HG03060 (cell line): ENCODE results near the gene CSRNP3.

Experiments
- ATAC-seq: cut with Tn5 transposase; IDR thresholded peaks from one replicate; pipeline ENCODE4 v1.9.1; 2021; ENCODE audit warnings: low read depth, moderate number of reproducible peaks; ENCODE audit not compliant: unreplicated experiment

CSRNP3 gene

DNA sequence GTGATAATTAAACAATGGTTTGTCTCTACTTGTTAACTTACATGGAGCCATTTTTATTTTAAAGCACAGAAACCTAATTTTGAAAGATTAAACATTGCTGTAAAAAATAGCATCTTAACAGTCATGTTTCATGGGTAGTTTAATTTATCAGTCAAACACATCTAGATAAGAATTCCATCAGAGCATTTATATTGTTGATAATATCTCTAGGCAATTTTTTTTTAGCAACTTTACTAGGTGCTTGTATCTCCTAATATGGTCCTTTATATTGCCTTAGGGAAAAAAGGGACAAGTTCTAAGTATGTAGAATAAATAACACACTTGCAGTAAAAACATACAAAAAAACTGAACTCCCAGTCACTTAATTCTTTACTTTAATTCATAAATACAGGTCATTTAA, 863 bp downstream of the CSRNP3 start:
- ATAC-seq, result no peak

DNA sequence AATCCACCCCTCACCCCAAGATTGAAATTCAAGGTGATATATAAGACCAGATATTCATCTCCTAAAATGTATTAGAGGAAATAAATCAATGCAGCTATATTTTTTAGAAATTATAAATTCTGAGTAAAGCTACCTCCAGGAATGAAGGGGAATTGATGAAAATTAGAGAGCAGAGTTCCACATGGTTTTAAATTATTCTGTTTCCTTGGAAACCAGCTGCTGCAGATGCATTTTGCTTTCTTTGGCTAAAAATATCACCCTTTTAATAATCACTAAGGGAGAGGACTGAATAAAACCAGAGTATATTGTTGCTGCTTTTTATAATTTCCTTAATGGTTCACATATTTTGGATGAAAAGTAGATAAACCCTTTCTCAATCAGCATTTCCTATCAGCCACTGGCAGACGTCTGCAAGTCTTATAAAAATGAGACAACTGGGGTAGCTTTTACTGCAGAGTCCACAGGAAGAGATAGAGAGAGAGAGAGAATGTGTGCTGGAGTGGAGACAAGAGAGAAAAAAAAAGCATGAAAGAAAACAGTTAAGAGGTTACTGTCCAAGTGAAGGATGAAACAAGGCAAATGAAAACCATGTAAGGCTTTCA, 2.0 kb downstream of the CSRNP3 start:
- ATAC-seq, result no peak

DNA sequence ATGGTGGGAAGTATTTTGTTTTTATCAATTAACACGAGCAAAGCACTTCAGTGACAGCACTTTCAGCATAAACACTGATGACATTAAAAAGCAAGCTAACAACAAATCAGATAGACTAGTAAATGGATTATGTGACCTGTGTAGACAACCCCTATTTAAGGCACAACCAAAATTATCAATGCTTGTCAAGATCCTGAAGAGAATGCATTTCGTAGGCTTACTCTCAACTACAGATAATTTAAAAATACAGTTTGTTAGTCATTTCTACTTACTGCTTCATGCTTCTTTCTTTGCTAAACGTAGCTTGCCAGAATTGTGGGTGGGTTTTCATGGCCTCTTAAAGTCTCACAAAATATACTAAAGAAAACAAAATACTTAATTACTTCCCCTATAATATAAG, 3.4 kb downstream of the CSRNP3 start:
- ATAC-seq, result no peak

DNA sequence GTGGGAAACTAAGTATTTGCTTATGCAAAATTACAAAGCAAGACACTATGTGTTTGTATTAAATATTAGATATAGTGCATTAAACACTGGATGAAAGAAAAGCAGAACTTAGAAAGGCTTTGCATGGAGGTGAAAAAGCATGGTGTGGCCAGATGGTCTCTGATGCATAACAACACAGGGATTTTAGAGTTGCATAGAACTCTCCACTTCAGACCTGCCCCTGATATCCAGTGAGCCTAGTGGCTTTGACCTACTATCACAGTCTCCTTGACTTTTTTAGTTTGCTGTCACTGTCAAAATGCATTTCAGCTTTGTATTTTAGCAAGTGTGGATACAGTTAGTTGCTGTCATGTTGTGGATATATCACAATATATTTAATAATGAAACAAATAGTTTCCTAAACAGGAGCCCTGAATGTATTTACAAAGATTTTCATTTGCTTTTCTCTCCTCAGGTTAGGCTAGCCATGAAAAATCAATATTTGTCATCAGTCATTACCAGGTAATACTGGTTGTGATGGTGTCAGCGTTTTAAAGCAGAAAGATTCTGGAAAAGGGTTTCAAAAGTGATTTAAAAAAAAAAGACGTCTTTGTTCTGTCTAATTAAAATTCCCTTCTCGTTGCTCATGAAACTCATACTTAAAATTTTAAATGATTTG, 5.2 kb downstream of the CSRNP3 start:
- no peak for ATAC-seq

DNA sequence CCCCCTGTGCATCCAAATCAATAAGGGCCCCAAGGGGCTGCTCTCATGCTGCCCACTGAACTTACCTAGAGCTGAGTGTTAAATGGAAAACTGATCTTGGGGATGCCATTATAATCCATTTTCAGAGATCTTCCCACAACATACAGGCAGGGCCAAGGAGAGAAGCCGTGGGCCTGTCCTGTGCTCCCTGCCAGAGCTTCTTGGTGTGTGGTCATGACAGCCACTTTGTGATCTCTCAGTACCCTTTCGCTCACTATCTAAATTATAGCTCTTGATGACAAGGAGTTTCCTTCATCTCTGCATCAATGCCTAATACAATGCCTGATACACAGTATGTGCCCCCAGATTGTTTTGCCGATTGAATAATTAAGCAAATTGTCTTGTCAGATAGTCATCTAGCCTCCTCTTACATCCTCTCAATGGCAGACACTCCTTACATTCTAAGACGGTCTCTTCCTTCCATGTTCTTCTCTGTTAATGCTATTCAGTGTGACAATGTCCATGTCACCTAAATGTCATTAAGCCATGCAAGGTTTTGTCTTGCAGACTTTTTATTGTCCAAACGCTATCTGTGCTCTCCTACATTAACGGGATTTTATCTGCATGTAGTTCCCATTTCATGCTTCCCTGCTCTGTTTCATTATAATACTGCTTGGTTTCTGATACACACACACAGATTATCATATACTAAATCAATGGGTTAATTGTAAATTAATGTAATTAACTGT, 5.9 kb downstream of the CSRNP3 start:
- ATAC-seq, result no peak

DNA sequence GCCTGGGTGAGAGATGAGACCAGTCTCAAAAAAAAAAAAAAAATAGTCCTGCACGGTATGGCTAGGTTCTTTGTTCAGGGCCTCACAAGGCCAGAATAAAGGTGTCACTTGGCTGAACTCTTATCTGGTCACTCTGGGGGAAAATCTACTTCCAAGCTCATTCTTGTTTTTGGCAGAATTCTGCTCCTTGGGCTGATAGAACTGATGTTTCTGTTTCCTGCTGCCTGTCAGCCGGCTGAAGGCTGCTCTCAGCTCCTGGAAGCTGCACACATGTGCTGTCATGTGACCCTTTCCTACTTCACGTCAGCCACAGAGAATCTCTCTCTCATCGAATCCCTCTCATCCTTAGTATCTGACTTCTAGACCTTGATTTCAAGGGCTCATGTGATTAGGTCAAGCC, 10.4 kb downstream of the CSRNP3 start:
- no peak for ATAC-seq

DNA sequence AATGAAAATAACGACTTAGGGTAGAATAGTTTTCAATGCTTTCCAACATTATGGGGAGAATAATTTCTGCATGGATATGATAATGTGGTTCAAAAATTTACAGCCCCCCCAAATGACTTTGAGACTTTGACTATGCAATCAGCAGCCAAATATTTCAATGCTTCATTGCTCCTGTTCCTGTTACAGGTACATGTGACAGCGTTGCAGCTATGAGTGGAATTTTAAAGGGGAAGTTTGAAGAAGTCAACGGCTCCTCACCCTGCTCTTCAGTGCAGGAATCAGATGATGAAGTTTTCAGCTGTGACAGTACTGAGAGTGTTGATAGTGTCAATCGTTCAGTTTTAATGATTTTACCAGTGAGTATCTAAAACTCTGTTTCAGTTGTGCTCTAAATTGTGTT, 25.1 kb downstream of the CSRNP3 start:
- no peak for ATAC-seq

DNA sequence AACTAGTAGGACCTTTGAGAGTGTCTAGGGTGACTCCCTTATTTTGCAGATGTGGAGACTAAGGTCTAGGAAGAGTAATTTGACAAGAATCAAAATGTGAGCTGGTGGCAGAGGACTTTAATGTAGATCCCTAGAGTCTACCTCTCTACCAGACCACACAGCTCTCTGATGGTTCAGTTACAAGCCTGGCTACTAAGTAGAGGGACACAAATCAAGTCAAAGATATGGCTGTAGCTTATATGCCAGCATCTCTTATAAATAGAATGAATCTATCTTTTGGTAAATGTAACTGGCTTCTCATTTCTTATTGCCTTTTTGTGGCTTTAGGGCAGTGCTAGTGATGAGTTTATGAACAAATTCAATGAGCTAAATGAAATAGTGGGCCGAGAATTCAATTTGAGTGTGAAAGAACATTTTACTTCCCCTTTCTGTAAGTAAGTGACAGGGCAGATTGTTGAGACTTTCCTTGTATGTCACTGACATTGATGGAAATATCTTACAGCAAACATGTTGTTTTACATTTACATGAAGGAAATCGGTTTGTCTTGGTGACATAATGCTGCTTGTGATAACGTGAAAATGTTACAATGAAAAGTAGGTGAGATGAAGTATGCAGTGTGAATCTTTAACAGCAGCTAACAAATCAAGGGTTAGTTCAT, 28.3 kb downstream of the CSRNP3 start:
- ATAC-seq, result no peak

DNA sequence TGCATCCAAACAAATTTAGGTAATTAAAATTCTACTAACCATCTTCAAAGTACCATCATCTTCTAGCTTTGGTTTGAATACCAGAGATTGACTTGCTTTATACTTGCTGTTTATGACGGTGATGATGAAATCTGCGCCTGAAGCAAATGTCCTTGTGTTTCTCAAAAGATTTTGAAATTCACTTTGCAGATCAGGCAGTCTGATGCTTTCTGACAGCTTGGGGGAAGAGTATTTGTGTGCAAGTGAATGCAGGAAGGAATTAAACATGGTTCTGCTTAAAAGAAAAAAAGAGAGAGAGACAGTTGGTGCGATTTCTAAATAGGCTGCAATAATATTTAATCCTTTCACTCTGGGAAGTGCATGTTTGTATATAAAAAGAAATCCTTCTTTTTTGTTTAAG, 29.6 kb downstream of the CSRNP3 start:
- no peak for ATAC-seq

DNA sequence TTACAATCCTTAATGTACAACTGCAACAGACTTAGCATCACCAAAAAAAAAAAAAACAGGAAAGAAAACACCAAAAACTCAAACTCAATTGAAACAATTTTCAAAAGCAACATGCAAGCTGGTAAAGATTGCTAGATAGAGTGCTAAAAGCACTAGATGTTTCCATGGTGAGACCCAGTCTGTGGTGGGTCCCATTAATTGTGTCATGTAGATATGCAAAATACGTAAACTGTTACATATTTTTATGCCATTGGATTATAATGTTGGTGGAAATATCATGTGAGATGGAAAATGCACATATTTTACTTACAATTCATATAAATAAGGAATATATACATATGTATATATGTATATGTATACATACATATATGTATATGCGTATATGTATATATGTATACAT, 30.5 kb downstream of the CSRNP3 start:
- no peak for ATAC-seq

DNA sequence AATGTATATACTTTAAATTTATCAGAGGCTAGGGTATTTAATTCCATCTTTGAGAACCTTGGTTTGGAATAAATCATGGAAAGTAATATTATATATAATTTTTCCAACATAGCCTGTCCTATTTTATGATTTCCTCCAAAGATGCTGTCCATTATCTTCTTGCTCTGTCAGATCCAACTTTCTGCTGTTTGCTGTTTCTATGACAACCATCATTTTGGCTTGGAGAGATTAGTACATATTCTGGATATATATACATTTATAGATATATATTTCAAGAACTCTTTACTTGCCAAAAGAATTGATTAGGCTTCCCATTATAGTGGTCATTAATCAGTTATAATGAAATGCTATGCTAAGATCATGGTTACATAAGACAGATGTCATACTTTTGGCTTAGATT, 31.3 kb downstream of the CSRNP3 start:
- ATAC-seq, result no peak

DNA sequence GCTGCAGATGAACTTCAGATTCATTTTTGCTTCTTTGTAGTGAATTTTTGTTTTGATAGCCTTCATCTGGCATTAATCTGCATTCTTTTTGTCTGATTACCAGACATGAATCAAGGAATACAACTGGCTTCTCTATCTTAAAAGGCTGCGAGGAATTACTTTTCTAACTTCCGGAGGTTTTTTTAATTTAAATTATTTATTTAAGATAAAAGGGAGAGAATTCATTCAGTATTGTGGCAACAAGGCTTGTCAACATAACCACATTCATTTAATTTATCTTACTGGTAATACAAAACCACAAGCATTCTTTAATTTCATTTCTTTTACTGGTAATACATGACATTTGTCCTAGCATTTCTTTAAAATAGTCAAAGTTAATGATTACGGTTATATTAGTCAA, 36.0 kb downstream of the CSRNP3 start:
- no peak for ATAC-seq

DNA sequence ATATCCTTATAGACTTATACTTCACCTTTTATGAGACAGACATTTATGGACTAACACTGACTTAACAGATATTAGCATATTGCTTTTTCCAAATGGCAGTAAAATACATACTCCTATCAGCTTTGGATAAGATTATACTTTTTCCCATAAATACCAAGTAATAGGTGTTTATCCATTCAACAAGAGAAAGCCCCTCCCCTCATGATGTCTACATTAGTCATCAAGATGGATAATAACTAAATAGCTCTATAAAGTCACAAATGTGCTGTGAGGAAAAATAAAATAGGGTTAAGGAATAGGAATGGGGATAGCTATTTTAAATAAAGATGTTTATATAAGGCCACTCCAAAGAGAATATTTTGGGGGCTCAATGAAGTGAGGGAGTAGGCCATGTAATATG, 39.4 kb downstream of the CSRNP3 start:
- no peak for ATAC-seq

DNA sequence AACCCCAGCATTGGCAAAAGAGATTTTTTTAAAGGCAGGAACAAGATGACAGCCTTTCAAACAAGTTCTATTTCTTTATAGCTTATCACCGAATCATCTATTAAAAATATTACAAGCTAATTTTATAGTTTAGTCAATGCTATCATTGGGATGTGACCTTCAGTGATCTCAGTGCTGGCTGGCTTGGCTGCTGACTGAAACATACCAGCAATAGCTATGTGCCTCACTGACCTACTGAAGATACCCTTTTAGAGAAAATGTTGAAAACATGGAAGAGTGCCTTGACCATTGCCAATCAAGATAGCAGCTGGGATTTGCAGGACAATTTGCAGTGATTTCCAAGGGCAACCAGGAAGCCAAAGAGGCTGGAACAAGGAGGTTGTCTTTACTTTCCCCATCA, 44.0 kb downstream of the CSRNP3 start:
- ATAC-seq, result no peak

DNA sequence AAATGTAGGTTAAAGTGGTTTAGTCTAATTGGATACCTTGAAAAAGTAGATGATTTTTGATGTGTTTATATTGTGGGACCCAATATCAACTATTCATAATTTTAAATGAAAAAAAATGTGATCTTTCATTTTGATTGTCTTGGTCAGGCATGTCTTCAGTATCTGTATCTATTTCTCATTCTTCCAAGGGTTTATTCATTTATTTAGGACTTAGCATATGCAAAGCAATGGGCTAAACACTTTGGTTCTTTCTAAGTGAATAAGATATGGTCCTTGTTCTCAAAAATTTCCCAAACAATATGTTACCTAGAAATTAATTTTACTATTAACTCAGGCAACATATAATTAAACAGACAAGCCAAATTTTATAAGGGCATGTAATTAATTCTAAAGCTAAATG, 49.1 kb downstream of the CSRNP3 start:
- no peak for ATAC-seq

DNA sequence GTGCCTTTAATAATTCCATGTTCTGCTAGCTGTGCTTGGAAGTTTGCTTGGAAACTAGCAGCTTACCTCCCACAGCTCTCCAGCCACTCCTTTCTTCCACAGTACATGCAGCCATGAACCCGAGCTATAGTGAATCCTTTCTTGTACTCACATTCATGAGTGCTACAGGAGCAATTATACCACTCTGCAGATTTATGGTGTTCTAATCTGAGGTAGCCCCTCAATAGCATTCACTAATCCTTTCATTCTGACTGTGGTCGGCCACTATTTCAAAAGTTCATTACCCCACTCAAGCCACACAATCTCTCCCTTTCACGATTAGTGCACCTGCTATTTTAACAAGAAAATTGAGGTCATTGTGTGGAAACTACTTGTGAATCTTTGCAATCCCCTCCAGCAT, 53.2 kb downstream of the CSRNP3 start:
- ATAC-seq, result no peak

DNA sequence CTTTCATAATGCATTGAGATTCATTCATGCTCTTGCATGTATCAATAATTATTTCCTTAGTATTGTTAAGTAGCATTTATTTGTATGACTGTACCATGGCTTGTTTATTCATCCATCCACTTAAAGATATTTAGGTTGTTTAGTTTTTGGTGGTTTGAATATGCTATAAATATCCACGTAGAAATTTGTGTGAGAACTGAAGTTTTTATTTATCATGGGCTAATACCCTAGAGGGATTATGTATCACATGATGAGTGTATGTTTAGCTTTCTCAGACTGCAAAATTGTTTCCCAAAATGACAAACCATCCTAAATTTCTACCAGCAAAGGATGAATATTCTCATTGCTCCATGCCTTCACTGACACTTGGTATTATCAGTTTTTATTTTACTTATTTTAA, 55.2 kb downstream of the CSRNP3 start:
- no peak for ATAC-seq

DNA sequence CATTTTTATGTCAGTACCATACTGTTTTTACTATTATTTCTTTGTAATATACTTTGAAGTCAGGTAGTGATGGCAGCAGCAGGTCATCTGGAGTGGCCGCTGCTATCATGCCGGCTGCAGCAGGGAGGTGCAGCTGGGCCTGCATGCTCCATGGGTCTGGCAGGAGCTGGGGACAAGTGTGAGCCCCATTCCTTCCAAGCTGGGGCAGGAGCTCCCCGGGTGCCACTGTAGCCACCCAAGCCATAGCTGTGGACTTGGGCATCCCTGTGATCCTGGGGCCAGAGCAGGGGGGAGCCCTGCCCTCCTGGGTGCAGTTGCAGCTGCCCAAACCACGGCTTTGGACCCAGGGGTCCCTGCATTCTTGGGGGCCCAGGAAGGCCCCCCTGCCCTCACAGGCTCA, 59.2 kb downstream of the CSRNP3 start:
- no peak for ATAC-seq

DNA sequence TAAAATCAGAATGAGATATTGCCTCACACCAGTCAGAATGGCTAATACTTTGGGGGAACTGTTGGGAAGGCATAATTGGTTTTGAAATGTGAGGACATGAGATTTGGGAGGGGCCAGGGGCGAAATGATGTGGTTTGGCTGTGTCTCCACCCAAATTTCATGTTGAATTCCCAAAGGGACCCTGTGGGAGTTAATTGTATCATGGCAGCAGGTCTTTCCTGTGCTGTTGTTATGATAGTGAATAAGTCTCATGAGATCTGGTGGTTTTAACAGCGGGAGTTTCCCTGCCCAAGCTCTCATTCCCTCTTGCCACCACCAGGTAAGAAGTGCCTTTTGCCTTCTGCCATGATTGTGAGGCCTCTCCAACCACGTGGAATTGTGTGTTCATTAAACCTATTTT, 59.6 kb downstream of the CSRNP3 start:
- no peak for ATAC-seq

DNA sequence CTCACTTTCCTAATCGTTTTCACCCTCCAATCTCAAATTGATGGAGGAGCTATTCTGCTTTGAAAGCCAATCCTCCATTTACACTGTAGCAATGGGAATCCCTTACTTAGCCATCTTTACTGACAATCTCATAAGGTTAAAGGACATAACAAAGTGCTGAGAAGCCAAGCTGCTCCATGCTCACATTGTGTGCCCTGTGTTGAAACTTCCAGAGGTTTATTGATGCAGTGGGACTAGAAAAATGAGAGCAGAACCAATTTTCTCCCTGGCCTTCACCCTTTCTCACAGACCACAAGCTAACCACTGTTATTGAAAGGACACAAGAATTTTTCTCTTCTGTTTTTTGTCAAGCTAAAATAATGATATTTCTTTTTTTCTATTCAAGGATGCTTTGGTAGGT, 63.8 kb downstream of the CSRNP3 start:
- ATAC-seq, result no peak

DNA sequence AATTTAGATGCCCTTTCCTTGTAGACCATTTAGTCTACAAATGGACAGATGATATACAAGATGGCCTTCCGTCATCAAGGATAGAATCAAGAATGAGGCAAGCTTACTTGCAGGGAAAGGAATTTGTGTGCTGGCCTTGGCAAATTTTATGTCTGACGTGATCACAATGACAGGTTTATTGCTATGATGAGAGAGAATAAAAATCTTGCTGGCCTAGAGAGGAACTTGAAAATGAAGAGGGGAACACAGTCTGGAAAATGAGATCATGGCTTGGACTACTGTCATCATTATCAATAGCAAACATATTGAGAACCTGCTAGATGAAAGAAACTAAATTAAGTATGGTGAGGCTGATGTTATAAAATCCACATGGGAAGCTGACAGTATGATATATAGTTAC, 66.0 kb downstream of the CSRNP3 start:
- no peak for ATAC-seq
